GM18519 (cell line): ENCODE measurements around the gene POLR2A.
"Not testable (repeated sequence)": the region's sequence is repeated elsewhere in the genome, so short reads cannot be mapped to it uniquely, and the experiment has no call there.

Source experiments
- ATAC-seq: cut with Tn5 transposase; IDR thresholded peaks from one replicate; pipeline ENCODE4 v1.9.1; 2021; ENCODE audit warnings: mild to moderate bottlenecking, moderate library complexity; ENCODE audit not compliant: unreplicated experiment, low FRiP score

The POLR2A gene

GRCh38 chr17:7477392-7478275, 6.5 kb upstream of the POLR2A start:
- no peak for ATAC-seq

- ATAC-seq: no peak
Observed at GRCh38 chr17:7478276-7479212, 5.6 kb upstream of the POLR2A start.

- no peak for ATAC-seq
Observed at GRCh38 chr17:7479213-7480088, 4.7 kb upstream of the POLR2A start, which contains the start of gene ZBTB4. Gene ZBTB4, minus strand, starts transcription at chr17:7479631. Its CDS starts 12,830 bp downstream, at chr17:7466801.

- ATAC-seq: no peak
Observed at GRCh38 chr17:7480089-7480384, 4.1 kb upstream of the POLR2A start.

- not testable (repeated sequence) for ATAC-seq
Observed at GRCh38 chr17:7481275-7481674, 2.9 kb upstream of the POLR2A start, which contains the start of gene SLC35G6. Gene SLC35G6, plus strand, starts transcription at chr17:7481446. Its CDS starts 71 bp downstream, at chr17:7481517.

GRCh38 chr17:7481842-7482741, 2.1 kb upstream of the POLR2A start:
- ATAC-seq: not testable (repeated sequence)

- not testable (repeated sequence) for ATAC-seq
Observed at GRCh38 chr17:7482742-7483088, 1.5 kb upstream of the POLR2A start.

GRCh38 chr17:7483255-7484066, 705 bp upstream of the POLR2A start:
- ATAC-seq: peak; percentile 18

GRCh38 chr17:7484919-7485377, 782 bp downstream of the POLR2A start:
- ATAC-seq: no peak

GRCh38 chr17:7486181-7486580, 2.0 kb downstream of the POLR2A start:
- no peak for ATAC-seq

GRCh38 chr17:7490144-7490543, 6.0 kb downstream of the POLR2A start:
- ATAC-seq: no peak

- ATAC-seq: no peak
Observed at GRCh38 chr17:7491583-7491982, 7.4 kb downstream of the POLR2A start.

GRCh38 chr17:7493941-7494340, 9.8 kb downstream of the POLR2A start:
- ATAC-seq: no peak

GRCh38 chr17:7495906-7496434, 11.8 kb downstream of the POLR2A start:
- ATAC-seq: no peak

- no peak for ATAC-seq
Observed at GRCh38 chr17:7496470-7497183, 12.5 kb downstream of the POLR2A start.

- ATAC-seq: no peak
Observed at GRCh38 chr17:7497228-7497627, 13.1 kb downstream of the POLR2A start.

GRCh38 chr17:7497636-7498035, 13.5 kb downstream of the POLR2A start:
- ATAC-seq: no peak

GRCh38 chr17:7499161-7499560, 15.0 kb downstream of the POLR2A start:
- no peak for ATAC-seq
